Heart right ventricle (tissue), 16 donors: ENCODE data around the gene RNF8. TPM values are rescaled to one million over a fixed set of nuclear protein-coding genes. Genes with fewer than 3 reads are reported as not detected.

Source experiments
- ATAC-seq, 8 donors: fragments of 200-7000 bp; cut with Tn5 transposase; one replicate each; pipeline ENCODE4 v1.9.1; 2020; ENCODE audit warnings: mild to moderate bottlenecking in 8 of 8, moderate library complexity in 8 of 8, moderate number of reproducible peaks in 1 of 8
- DNase-seq, 2 donors: peaks; one replicate each; pipeline ENCODE4 v3.0.0-alpha.2; 2020
- H3K27ac ChIP-seq, 10 donors: fragments of 200-600 bp; sonication (generic) in 2 of 10; one replicate each; pipeline versions ENCODE4 v1.5.0 to v1.8.0; 2020 to 2022; ENCODE audit warnings: mild to moderate bottlenecking in 3 of 10
- H3K27me3 ChIP-seq, 7 donors: fragments of 200-600 bp; one replicate each; pipeline ENCODE4 v1.8.0; 2021 to 2022; ENCODE audit warnings: mild to moderate bottlenecking in 2 of 7
- H3K36me3 ChIP-seq, 9 donors: fragments of 200-600 bp; sonication (generic) in 1 of 9; one replicate each; pipeline versions ENCODE4 v1.5.0 to v1.8.0; 2020 to 2022; ENCODE audit warnings: mild to moderate bottlenecking in 2 of 9
- H3K4me1 ChIP-seq, 9 donors: fragments of 200-600 bp; sonication (generic) in 1 of 9; one replicate each; pipeline versions ENCODE4 v1.5.0 to v1.8.0; 2020 to 2022; ENCODE audit warnings: mild to moderate bottlenecking in 4 of 9
- H3K4me3 ChIP-seq, 10 donors: fragments of 200-600 bp; sonication (generic) in 2 of 10; one replicate each; pipeline versions ENCODE4 v1.5.0 to v1.8.0; 2020 to 2022; ENCODE audit warnings: mild to moderate bottlenecking in 7 of 10, moderate library complexity in 2 of 10
- H3K9me3 ChIP-seq, 11 donors: fragments of 200-600 bp in 10 of 11; sonication (generic) in 2 of 11; one replicate each; pipeline versions ENCODE4 v1.5.0 to v1.8.0; 2013 to 2022; ENCODE audit warnings: mild to moderate bottlenecking in 2 of 11, control low read depth in 1 of 11, moderate library complexity in 1 of 11
- CTCF ChIP-seq, 9 donors: fragments of 200-600 bp; sonication (generic) in 2 of 9; IDR thresholded peaks; one replicate each; pipeline versions ENCODE4 v1.5.0 to v1.8.0; 2021 to 2022; ENCODE audit warnings: antibody characterized with exemption in 9 of 9, mild to moderate bottlenecking in 5 of 9, moderate library complexity in 1 of 9
- WGBS, 2 donors: extraction: QIAGEN DNeasy Blood & Tissue Kit; methylation state at CpG; one replicate each; pipeline ENCODE4 v1.1.7; 2013; ENCODE audit warnings: inconsistent platforms in 1 of 2; 5-methylcytosine and 5-hydroxymethylcytosine counted together
- intact Hi-C, 10 donors: fragments of 100-400 bp; cut with DNase I; formaldehyde crosslinking; loops; one replicate each; pipeline versions ENCODE4 v1.11.1 to v1.14.2; 2022
- polyA plus RNA-seq, 2 donors: library from polyadenylated mRNA; stranded (reverse); fragments of 200-250 nt; gene quantifications; one replicate each; pipeline ENCODE4 v1.2.3, GENCODE V29; 2013
- total RNA-seq, 10 donors: library from RNA; stranded (reverse); fragmentation: NEBNext Ultra II Directional in 3 of 10; extraction: Animal tissue kit (Norgen Biotek cat#: 25700) in 3 of 10; gene quantifications; one replicate each; pipeline versions ENCODE4 v1.2.1 to v1.2.4, GENCODE V29; 2021 to 2023
- donor health status: Arrhythmogenic right ventricular cardiomyopathy.
- donor health status: ischemic (EF 13 %, LVEDD 7.1; RV severe dilation, severe dysfunction).
- donor health status: healthy with polysubstance abuse.
- donor health status: DM: no; HTN: yes; CAD: no.
- donor health status: DM: no; HTN: no; CAD: no.
- donor health status: ischemic (EF 25% LVEDD 6.9; RV normal size, moderate dysfunction).
- donor health status: ischemic (EF 25% LVEDD 5.7; RV mildly dilated, moderate dysfunction).
- donor health status: healthy.
- donor health status: DM: yes; HTN: yes; CAD: no.
- donor health status: Ischemic cardiomyopathy.
- donor health status: ischemic (EF 35%, LVEDD 5.7; RV mildly dilated, moderate dysfunction).
- donor health status: nonischemic (EF 11% LVEDD 7.7; RV severe dilation, severe dysfunction).
- donor health status: DM: yes; HTN: yes; CAD: no.
- donor health status: PGD.
- donor health status: ischemic (EF 29% LVEDD 5.4; RV normal size, mild dysfunction).
- donor health status: nonischemic (EF 23%, LVEDD 6.1; RV moderate dilation, normal function).

RNF8 gene
- total and polyA plus RNA-seq, 12 donors = 9.5 to 17.5 (median 14.4) TPM

- WGBS, 2 donors = 6% methylated on average over 43 to 44 of the region's 44 CpGs
- H3K27me3 ChIP-seq = no peaks in the 10 kb centered on the region
- intact Hi-C loops = no loop called here
- peak overlapping the region; percentile 66 to 96 (median 87) for H3K4me3 ChIP-seq
- H3K36me3 ChIP-seq = no peaks in the 10 kb centered on the region
- no peak for TF ChIP-seq CTCF (IDR thresholded peaks at IDR 0.05)
- ATAC-seq = peak; percentile 29 to 67 (median 56)
- peak in 1 of 2 donors; percentile 25 for DNase-seq
- H3K27ac ChIP-seq = peak overlapping the region in 6 of 10 donors; percentile 26 to 75 (median 62)
- H3K4me1 ChIP-seq = peaks cover 0 to 35% (median 20%) of the 10 kb centered on the region in 9 donors
- H3K9me3 ChIP-seq = no peaks in the 10 kb centered on the region
Measured at GRCh38 chr6:37354526-37355384, 972 bp downstream of the RNF8 start.

GRCh38 chr6:37357288-37357687 is 3.5 kb downstream of the RNF8 start:
- 5 to 20% methylated on average over 1 of the region's 1 CpG for WGBS, 2 donors
- no peak overlapping the region for H3K27ac ChIP-seq
- peaks cover 0 to 35% (median 22%) of the 10 kb centered on the region in 9 donors for H3K4me1 ChIP-seq

GRCh38 chr6:37357860-37358259 is 4.1 kb downstream of the RNF8 start:
- Histone ChIP-seq H3K4me3 (no peak overlapping the region), H3K27me3 (no peaks in the 10 kb centered on the region), H3K9me3 (no peaks in the 10 kb centered on the region), H3K36me3 (peaks cover 0 to 27% (median 11%) of the 10 kb centered on the region in 9 donors), H3K27ac (no peak overlapping the region), H3K4me1 (peaks cover 0 to 35% (median 22%) of the 10 kb centered on the region in 9 donors)
- no peak for TF ChIP-seq CTCF (IDR thresholded peaks at IDR 0.05)
- ATAC-seq (no peak), DNase-seq (no peak)
- 56 to 57% methylated on average over 2 of the region's 2 CpGs for WGBS, 2 donors
- intact Hi-C loops = no loop called here

More at GRCh38 chr6:37357288-37357687, 3.5 kb downstream of the RNF8 start:
- ATAC-seq = no peak
- no peaks in the 10 kb centered on the region for H3K9me3 ChIP-seq
- H3K4me3 ChIP-seq = no peak overlapping the region
- TF ChIP-seq CTCF (IDR thresholded peaks at IDR 0.05) = no peak
- no peak for DNase-seq
- intact Hi-C loops = no loop called here
- no peaks in the 10 kb centered on the region for H3K27me3 ChIP-seq
- H3K36me3 ChIP-seq = peaks cover 0 to 21% (median 11%) of the 10 kb centered on the region in 9 donors

GRCh38 chr6:37359039-37359438 is 5.3 kb downstream of the RNF8 start:
- Histone ChIP-seq H3K36me3 (peaks cover 0 to 39% (median 11%) of the 10 kb centered on the region in 9 donors), H3K9me3 (no peaks in the 10 kb centered on the region), H3K27ac (no peak overlapping the region), H3K4me1 (peaks cover 0 to 35% (median 16%) of the 10 kb centered on the region in 9 donors), H3K27me3 (no peaks in the 10 kb centered on the region), H3K4me3 (no peak overlapping the region)
- intact Hi-C loops = no loop called here
- no peak for TF ChIP-seq CTCF (IDR thresholded peaks at IDR 0.05)
- 77 to 87% methylated on average over 3 of the region's 3 CpGs for WGBS, 2 donors
- DNase-seq = no peak
- no peak for ATAC-seq
